Lung (tissue), 12 donors: ENCODE data around the gene TTYH2. TPM values are rescaled to one million over a fixed set of nuclear protein-coding genes. Genes with fewer than 3 reads are reported as not detected.

Source experiments
- ATAC-seq: fragments of 200-7000 bp; cut with Tn5 transposase; one replicate; pipeline ENCODE4 v1.9.1; 2020; ENCODE audit warnings: moderate number of reproducible peaks; ENCODE audit not compliant: insufficient read depth, low FRiP score
- DNase-seq, 3 donors: peaks; one replicate each; pipeline ENCODE4 v3.0.0-alpha.2; 2013 to 2017
- H3K27ac ChIP-seq, 2 donors: one replicate each; pipeline ENCODE4 v1.5.1; 2013; ENCODE audit warnings: mild to moderate bottlenecking in 2 of 2, moderate library complexity in 2 of 2, control low read depth in 1 of 2, inconsistent platforms in 1 of 2, low read depth in 1 of 2, low read length in 1 of 2
- H3K27me3 ChIP-seq, 3 donors: one replicate each; pipeline ENCODE4 v1.5.1; 2013; ENCODE audit warnings: low read length in 2 of 3; ENCODE audit not compliant: control insufficient read depth in 3 of 3, insufficient read depth in 3 of 3
- H3K36me3 ChIP-seq, 4 donors: one replicate each; pipeline ENCODE4 v1.5.1; 2013; ENCODE audit warnings: low read length in 4 of 4, mild to moderate bottlenecking in 1 of 4, moderate library complexity in 1 of 4; ENCODE audit not compliant: control insufficient read depth in 4 of 4, insufficient read depth in 4 of 4
- H3K4me1 ChIP-seq, 5 donors: one replicate each; pipeline ENCODE4 v1.5.1; 2013; ENCODE audit warnings: low read length in 5 of 5, mild to moderate bottlenecking in 2 of 5, moderate library complexity in 1 of 5; ENCODE audit not compliant: control insufficient read depth in 5 of 5, insufficient read depth in 5 of 5
- H3K4me3 ChIP-seq: one replicate; pipeline ENCODE4 v1.5.1; 2013; ENCODE audit warnings: mild to moderate bottlenecking, control low read depth, moderate library complexity
- H3K9ac ChIP-seq, 2 donors: one replicate each; pipeline ENCODE4 v1.5.1; 2013; ENCODE audit warnings: low read length in 2 of 2, control low read depth in 1 of 2; ENCODE audit not compliant: insufficient read depth in 1 of 2
- H3K9me3 ChIP-seq, 4 donors: one replicate each; pipeline ENCODE4 v1.5.1; 2013; ENCODE audit warnings: low read length in 3 of 4, mild to moderate bottlenecking in 1 of 4, moderate library complexity in 1 of 4; ENCODE audit not compliant: control insufficient read depth in 4 of 4, insufficient read depth in 3 of 4
- WGBS, 2 donors: extraction: QIAGEN DNeasy Blood & Tissue Kit; methylation state at CpG; one replicate each; pipeline ENCODE4 v1.1.7; 2013; 5-methylcytosine and 5-hydroxymethylcytosine counted together
- polyA plus RNA-seq, 2 donors: library from polyadenylated mRNA; stranded (reverse); fragments of 200-250 nt; gene quantifications; one replicate each; pipeline ENCODE4 v1.2.1, GENCODE V29; 2013
- total RNA-seq, 2 donors: library from RNA; depleted of rRNA in 1 of 2; stranded (reverse); fragments of >200 nt in 1 of 2; gene quantifications; one replicate each; pipeline ENCODE4 v1.2.1, GENCODE V29; 2014 to 2021
- TF ChIP-seq, protein P1 (sequence below): IDR thresholded peaks from 2 replicates; pipeline ENCODE4 v1.5.1; 2012; ENCODE audit warnings: mild to moderate bottlenecking; ENCODE audit errors: control extremely low read depth, extremely low read depth
- donor health status: control.
- donor health status: control.
- donor health status: Bipolar disorder and iron deficiency.
- donor health status: healthy.
- donor health status: DM: yes; HTN: yes; CAD: no.

TTYH2 gene
- total and polyA plus RNA-seq, 4 donors = 2.3 to 10.6 (median 5.4) TPM

DNA sequence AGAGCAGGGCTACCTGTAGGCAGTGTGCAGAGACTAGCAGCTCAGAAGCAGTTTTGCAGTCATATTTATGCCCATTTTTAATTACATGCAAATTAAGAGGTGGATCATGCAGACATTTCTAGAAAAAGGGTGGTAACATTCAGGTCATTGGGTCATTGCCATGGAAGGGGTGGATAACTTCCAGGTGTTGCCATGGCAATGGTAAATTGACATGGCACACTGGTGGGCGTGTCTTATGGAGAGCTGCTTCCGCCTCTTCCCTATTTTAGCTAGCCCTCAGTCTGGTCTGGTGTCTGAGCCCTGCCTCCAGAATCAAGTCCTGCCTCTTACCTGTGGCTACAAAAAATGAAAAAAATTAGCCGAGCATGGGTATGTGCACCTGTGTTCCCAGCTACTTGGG lies 57.9 kb downstream of the TTYH2 start:
- no peak overlapping the region for H3K4me3 ChIP-seq
- ATAC-seq (no peak), DNase-seq (no peak)
- H3K27me3 ChIP-seq = no peaks in the 10 kb centered on the region
- no peaks in the 10 kb centered on the region for H3K9me3 ChIP-seq
- 72 to 87% methylated on average over 3 of the region's 3 CpGs for WGBS, 2 donors
- H3K4me1 ChIP-seq = peaks cover 0 to 30% (median 5%) of the 10 kb centered on the region in 5 donors
- no peaks in the 10 kb centered on the region for H3K36me3 ChIP-seq
- TF ChIP-seq, protein P1, sequence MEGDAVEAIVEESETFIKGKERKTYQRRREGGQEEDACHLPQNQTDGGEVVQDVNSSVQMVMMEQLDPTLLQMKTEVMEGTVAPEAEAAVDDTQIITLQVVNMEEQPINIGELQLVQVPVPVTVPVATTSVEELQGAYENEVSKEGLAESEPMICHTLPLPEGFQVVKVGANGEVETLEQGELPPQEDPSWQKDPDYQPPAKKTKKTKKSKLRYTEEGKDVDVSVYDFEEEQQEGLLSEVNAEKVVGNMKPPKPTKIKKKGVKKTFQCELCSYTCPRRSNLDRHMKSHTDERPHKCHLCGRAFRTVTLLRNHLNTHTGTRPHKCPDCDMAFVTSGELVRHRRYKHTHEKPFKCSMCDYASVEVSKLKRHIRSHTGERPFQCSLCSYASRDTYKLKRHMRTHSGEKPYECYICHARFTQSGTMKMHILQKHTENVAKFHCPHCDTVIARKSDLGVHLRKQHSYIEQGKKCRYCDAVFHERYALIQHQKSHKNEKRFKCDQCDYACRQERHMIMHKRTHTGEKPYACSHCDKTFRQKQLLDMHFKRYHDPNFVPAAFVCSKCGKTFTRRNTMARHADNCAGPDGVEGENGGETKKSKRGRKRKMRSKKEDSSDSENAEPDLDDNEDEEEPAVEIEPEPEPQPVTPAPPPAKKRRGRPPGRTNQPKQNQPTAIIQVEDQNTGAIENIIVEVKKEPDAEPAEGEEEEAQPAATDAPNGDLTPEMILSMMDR = no peak
- H3K9ac ChIP-seq = no peak overlapping the region
- no peak overlapping the region for H3K27ac ChIP-seq

DNA sequence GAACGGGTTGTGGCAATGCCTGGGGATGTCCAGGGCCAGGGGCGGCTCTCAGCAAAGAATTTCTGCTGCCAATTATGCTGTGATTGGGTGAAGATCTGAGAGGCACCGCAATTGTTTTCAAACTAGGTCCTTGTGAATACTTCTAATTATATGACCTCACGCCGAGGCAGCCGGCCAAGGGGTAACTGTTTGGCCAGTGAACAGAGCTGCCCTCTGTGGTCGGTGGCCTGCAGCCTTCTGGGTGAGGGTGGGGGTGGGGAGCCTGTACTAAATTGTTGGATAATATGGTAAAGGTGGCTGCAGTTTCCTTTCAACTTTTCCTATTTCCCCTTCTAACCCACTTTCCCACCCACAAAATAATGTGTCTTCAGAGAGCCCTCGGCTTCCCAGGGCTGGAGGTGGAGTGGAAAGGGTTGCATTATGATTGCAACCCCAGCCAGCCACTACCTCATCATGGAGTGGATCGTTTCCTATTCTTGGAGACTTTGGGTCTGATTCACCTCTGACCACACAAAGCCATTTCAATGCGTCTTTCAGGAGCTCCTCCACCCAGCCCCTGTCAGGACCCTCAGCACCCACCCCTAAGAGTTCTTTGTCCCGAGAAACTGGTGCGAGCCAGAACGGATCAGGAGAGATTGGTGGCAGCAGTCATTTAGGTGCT lies 58.7 kb downstream of the TTYH2 start:
- DNase-seq (peak; percentile 20 to 67 (median 57)), ATAC-seq (no peak)
- Histone ChIP-seq H3K4me1 (peaks cover 0 to 36% (median 5%) of the 10 kb centered on the region in 5 donors), H3K36me3 (no peaks in the 10 kb centered on the region), H3K27ac (peak overlapping the region in 1 of 2 donors; percentile 24), H3K4me3 (no peak overlapping the region), H3K9ac (no peak overlapping the region), H3K27me3 (no peaks in the 10 kb centered on the region), H3K9me3 (no peaks in the 10 kb centered on the region)
- TF ChIP-seq, protein P1 = no peak
- 51 to 80% methylated on average over 13 of the region's 13 CpGs for WGBS, 2 donors

DNA sequence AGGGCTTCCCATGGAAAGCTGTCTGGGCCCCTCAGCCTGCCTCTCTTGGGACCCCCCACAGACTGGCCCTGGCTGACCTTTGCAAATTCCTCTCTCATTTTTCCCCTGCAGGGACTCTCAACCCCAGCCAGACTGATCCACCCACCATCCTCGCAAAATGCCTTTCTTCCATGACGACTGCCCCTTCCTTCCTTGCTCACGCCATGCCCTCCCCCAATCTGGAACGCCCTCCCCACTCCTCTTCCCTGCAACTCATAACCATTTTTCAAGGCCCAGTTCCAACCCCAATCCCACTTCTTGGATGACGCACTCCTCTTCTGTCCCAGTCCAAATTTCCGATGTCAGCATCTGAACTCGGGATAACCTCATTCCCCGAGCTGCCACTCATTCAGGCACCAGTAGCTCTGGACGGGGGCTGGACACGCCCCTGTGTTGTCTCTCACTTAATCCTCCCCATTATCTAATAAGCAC lies 59.4 kb downstream of the TTYH2 start:
- Histone ChIP-seq H3K36me3 (no peaks in the 10 kb centered on the region), H3K9me3 (no peaks in the 10 kb centered on the region), H3K27me3 (no peaks in the 10 kb centered on the region), H3K4me3 (no peak overlapping the region), H3K9ac (no peak overlapping the region), H3K4me1 (peaks cover 0 to 36% (median 5%) of the 10 kb centered on the region in 5 donors), H3K27ac (no peak overlapping the region)
- DNase-seq (peak; percentile 62 to 66 (median 64)), ATAC-seq (no peak)
- TF ChIP-seq, protein P1 = no peak
- WGBS, 2 donors = 60 to 72% methylated on average over 10 of the region's 10 CpGs
